SIG-M5 treated with dmso at 0.1 percent for 504 hours (cell line): Measurements from ENCODE around the gene AP1M2.

Experiments
- DNase-seq: peaks from one replicate; lab custom pipeline; 2025; ENCODE audit not compliant: unreplicated experiment; lab: John Stamatoyannopoulos, UW

AP1M2 gene

GRCh38 chr19:10587022-10587838 lies at the start of gene AP1M2:
Gene AP1M2 (minus strand): TSS chr19:10587312. CDS start chr19:10587231, 81 bp downstream.
- DNase-seq = peak; percentile 13

GRCh38 chr19:10636304-10636972 lies 49.3 kb upstream of the AP1M2 start:
- DNase-seq = no peak

GRCh38 chr19:10634963-10635362 lies 47.9 kb upstream of the AP1M2 start:
- no peak for DNase-seq

- no peak for DNase-seq
Observed at GRCh38 chr19:10634430-10634829, 47.3 kb upstream of the AP1M2 start.

- DNase-seq = no peak
Observed at GRCh38 chr19:10631874-10632273, 44.8 kb upstream of the AP1M2 start.

DNA sequence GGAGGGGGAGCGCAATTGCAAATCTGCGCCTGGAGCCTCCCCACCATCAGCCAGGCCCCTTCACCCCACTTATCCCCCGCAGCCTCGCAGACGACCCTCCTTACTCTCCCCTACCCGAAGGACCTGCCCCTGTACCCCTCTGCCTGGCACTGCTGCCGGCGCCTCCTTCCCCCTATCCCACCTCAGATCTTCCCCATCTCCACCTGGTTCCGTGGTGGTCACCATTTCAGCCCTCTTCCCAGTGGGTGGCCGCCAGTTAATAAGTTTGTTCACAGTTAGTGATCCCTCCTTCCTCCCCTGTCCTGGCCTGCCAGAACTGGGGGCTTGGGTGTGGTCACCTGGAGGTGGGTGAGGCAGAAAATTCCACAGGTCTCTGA lies 38.6 kb upstream of the AP1M2 start:
- DNase-seq = no peak

DNA sequence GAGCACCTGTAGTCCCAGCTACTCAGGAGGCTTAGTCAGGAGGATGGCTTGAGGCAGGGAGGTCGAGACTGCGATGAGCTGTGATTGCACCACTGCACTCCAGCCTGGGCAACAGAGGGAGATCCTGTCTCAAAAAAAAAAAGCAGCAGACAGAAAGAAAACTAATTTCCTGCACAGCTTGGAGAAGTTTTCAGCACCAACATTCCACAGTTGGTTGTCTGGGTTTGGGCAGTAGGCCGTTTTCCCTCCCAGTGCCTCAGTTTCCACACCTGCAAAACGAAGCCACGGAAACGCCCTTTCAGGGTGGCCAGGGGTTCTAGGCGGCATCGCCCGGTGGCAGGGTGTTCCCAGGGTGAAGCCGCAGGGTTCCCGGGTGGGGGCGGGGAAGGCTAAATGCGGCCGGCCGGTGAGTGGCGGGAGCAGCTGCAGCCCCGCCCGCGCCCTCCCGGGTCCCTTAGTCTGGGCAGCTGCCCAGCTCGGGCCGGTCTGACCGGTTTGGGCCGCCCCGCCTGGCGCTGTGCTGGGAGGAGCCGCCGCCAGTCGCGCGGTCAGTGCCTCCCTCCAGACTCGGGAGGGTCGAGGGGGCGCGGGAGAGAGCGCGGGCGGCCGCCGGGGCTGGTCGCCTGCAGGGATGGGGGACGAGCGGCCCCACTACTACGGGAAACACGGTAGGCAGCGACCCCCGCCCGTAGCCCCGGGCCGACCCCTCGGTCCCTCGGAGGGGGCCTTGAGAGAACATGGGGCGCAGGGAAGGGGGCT lies 38.1 kb upstream of the AP1M2 start, which contains the start of gene SLC44A2:
TSS of gene SLC44A2 (plus strand) at position 551 of the 759 bp plus-strand sequence. CDS start at position 632, 81 bp downstream.
- DNase-seq = no peak

- no peak for DNase-seq
Observed at GRCh38 chr19:10624585-10624984, 37.5 kb upstream of the AP1M2 start.

- no peak for DNase-seq
Observed at GRCh38 chr19:10621966-10622365, 34.9 kb upstream of the AP1M2 start.

- no peak for DNase-seq
Observed at GRCh38 chr19:10620786-10621185, 33.7 kb upstream of the AP1M2 start.

GRCh38 chr19:10618846-10619245 lies 31.7 kb upstream of the AP1M2 start:
- DNase-seq = no peak

- peak; percentile 40 for DNase-seq
Observed at GRCh38 chr19:10617409-10618121, 30.5 kb upstream of the AP1M2 start.

DNA sequence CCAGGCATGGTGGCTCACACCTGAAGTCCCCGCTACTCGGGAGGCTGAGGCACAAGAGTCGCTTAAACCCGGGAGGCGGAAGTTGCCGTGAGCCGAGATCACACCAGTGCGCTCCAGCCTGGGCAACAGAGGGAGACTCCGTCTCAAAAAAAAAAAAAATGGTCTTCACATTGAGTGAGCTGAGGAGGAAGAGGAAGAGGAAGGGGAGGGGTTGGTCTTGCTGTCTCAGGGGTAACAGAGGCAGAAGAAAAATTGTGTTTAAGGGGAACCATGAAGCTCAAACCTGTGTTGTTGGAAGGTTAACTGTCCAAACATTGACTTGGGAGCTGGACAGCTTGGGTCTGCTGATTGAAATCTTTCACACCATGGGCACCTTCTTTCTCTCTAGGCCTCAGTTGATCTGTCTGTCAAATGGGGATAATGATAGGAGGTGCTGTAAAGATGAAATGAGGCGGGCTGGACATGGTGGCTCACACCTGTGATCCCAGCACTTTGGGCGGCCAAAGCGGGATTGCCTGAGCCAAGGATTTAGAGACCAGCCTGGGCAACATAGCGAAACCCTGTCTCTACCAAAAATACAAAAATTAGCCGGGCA lies 28.4 kb upstream of the AP1M2 start:
- no peak for DNase-seq

GRCh38 chr19:10612499-10613119 lies 25.5 kb upstream of the AP1M2 start:
- DNase-seq = no peak

- DNase-seq = no peak
Observed at GRCh38 chr19:10611907-10612306, 24.8 kb upstream of the AP1M2 start.

DNA sequence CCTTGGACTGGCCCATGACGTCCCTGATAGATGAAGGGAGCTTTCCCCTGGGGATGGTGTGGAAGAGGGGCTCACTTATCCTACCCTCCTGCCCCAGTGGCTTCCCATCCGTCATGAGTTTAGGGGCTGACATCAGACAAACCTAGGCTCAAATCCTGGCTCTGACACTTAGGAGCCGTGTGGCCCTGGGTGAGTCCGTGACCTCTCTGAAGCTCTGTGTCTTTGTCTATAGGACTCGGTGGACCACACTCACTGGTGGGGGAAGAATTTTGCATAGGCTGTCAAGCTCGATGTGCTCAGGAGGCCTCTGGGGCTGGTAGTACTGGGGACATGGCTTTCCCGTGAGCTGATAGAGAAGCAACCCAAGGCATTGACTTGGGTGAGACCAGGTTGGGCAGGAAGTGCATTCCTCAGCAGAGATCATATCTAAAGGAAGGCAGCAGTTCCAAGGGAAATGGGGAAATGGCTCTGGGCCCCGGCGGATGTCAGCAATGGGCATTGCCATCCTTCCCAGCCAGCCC lies 17.4 kb upstream of the AP1M2 start:
- peak; percentile 14 for DNase-seq

GRCh38 chr19:10603873-10604459 lies 16.9 kb upstream of the AP1M2 start:
- peak; percentile 89 for DNase-seq

DNA sequence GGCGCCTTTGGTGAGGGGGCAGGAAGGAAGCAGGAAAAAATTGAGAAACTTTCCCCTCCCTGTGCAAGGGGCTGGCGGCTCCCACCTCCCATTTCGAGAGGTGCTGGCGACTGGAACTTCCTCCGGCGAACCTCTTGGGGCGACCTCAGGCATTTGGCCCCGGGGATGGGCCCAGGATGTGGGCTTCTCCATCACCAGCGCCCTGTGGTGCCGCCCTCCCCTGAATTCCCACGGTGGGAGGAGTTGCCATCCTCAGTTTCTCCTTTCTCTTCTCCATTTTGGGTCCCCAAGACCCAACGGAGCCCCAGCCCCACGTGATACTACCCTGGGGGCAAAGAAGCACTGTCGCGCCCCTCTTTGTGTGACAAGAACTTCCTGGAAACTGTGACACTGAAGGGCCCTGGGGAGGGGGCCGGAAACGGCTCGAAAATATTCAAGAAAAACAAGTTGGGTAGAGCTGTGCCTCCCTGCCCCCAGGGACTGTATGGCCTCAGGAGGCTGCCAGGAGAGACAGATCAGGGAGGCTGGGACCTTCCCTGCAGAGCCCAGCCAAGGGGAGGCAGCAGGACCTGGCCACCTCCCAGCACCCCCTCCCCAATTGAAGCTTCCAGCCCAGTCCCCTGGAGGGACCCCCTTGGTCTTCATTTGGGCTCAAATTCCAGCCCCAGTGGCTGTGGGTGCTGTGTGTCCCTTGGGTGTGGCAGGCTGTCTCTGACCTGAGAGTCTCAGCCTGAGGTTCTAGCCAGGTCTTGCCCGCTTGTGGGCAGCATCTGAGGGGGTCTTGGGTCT lies 16.2 kb upstream of the AP1M2 start:
- DNase-seq = peak; percentile 28
